ENCODE data around the gene ROPN1.

ROPN1 gene

GRCh38 chr3:123947482-123947881, 44.4 kb downstream of the ROPN1 start (continued):
- TF ChIP-seq ZNF629 (tag by site-specific recombination; IDR thresholded peaks at IDR 0.05) = no peak
- TF ChIP-seq ZNF514 (tag by site-specific recombination; IDR thresholded peaks at IDR 0.05) = no peak
- TF ChIP-seq ZNF548 (tag by site-specific recombination; IDR thresholded peaks at IDR 0.05) = no peak
- no peak for TF ChIP-seq ZNF239 (tag by site-specific recombination; IDR thresholded peaks at IDR 0.05)

- TF ChIP-seq CTCF (tag by site-specific recombination; IDR thresholded peaks at IDR 0.05) (no peak), PRDM6 (tag by site-specific recombination; IDR thresholded peaks at IDR 0.05) (peak; percentile 50)
- Histone ChIP-seq H3K36me3 (ENCODE audit: control insufficient read depth in 2 of 2, insufficient read depth in 1 of 2, low read length in 2 of 2) (peaks cover 4 to 47% of the 10 kb centered on the region in 2 experiments; a peak in 2 of 3 replicates), H3K4me3 (ENCODE audit: low read depth, low read length) (no peak overlapping the region), H3K27ac (ENCODE audit: extremely low read depth, low read depth, low read length) (no peak overlapping the region), H3K9me3 (ENCODE audit: control insufficient read depth, insufficient read depth, low read depth, low read length) (no peaks in the 10 kb centered on the region), H3K4me1 (ENCODE audit: control insufficient read depth, insufficient read depth, low read length) (no peaks in the 10 kb centered on the region)
- ChIA-PET CTCF (interaction anchor here (0.6 to 1.1 kb wide), 4 partner anchors 41 to 618 kb away, joined by 3 to 5 read pairs (median 4); no protein-coding TSS in a partner anchor), POLR2A (no interaction called here)
Measured at GRCh38 chr3:123941542-123941941, 50.4 kb downstream of the ROPN1 start.

- Histone ChIP-seq H3K27ac (ENCODE audit: extremely low read depth, low read depth, low read length) (no peak overlapping the region), H3K4me1 (ENCODE audit: control insufficient read depth, insufficient read depth, low read length) (no peaks in the 10 kb centered on the region), H3K36me3 (ENCODE audit: control insufficient read depth in 2 of 2, insufficient read depth in 1 of 2, low read length in 2 of 2) (peaks cover 4 to 43% of the 10 kb centered on the region in 2 experiments; a peak in 2 of 3 replicates), H3K4me3 (ENCODE audit: low read depth, low read length) (no peak overlapping the region), H3K9me3 (ENCODE audit: control insufficient read depth, insufficient read depth, low read depth, low read length) (no peaks in the 10 kb centered on the region)
- POLR2A ChIA-PET = no interaction called here
- TF ChIP-seq ZNF654 (tag by site-specific recombination; IDR thresholded peaks at IDR 0.05; ENCODE audit: low read depth) = peak; percentile 14; the same call in 1 of the 2 replicates
- no peak for TF ChIP-seq ZBTB6 (tag by site-specific recombination; IDR thresholded peaks at IDR 0.05)
- CTCF ChIA-PET = interaction anchor here (0.6 to 1.1 kb wide), 5 partner anchors 38 to 618 kb away, joined by 3 to 4 read pairs (median 3); no protein-coding TSS in a partner anchor
Measured at GRCh38 chr3:123941121-123941520, 50.8 kb downstream of the ROPN1 start.

GRCh38 chr3:123939706-123940105, 52.2 kb downstream of the ROPN1 start:
- Histone ChIP-seq H3K27ac (ENCODE audit: extremely low read depth, low read depth, low read length) (no peak overlapping the region), H3K4me3 (ENCODE audit: low read depth, low read length) (no peak overlapping the region), H3K4me1 (ENCODE audit: control insufficient read depth, insufficient read depth, low read length) (no peaks in the 10 kb centered on the region), H3K9me3 (ENCODE audit: control insufficient read depth, insufficient read depth, low read depth, low read length) (no peaks in the 10 kb centered on the region), H3K36me3 (ENCODE audit: control insufficient read depth in 2 of 2, insufficient read depth in 1 of 2, low read length in 2 of 2) (peaks cover 4 to 32% of the 10 kb centered on the region in 2 experiments; a peak in 2 of 3 replicates)
- POLR2A ChIA-PET = no interaction called here
- CTCF ChIA-PET = interaction anchor here (0.6 kb wide), 1 partner anchor 51 kb away, joined by 3 read pairs; no protein-coding TSS in a partner anchor
- TF ChIP-seq ZNF112 (tag by site-specific recombination; IDR thresholded peaks at IDR 0.05) (no peak), ZNF558 (tag by site-specific recombination; IDR thresholded peaks at IDR 0.05) (no peak), FEZF1 (tag by site-specific recombination; IDR thresholded peaks at IDR 0.05) (no peak), ATF2 (tag by site-specific recombination; IDR thresholded peaks at IDR 0.05; ENCODE audit: low read depth) (no peak), AEBP2 (tag by site-specific recombination; IDR thresholded peaks at IDR 0.05; ENCODE audit: borderline replicate concordance) (no peak), KLF8 (tag by site-specific recombination; IDR thresholded peaks at IDR 0.05) (no peak), PATZ1 (tag by site-specific recombination; IDR thresholded peaks at IDR 0.05) (no peak), ZNF580 (tag by site-specific recombination; IDR thresholded peaks at IDR 0.05) (no peak), ZXDB (tag by site-specific recombination; IDR thresholded peaks at IDR 0.05) (no peak), ZNF146 (tag by site-specific recombination; IDR thresholded peaks at IDR 0.05) (no peak), ZNF169 (tag by site-specific recombination; IDR thresholded peaks at IDR 0.05) (no peak), ZNF670 (tag by site-specific recombination; IDR thresholded peaks at IDR 0.05; ENCODE audit: low read depth) (no peak)
